Stimulated activated CD8-positive, alpha-beta memory T cell treated with anti-CD3 and anti-CD28 coated beads, Interleukin-2, amount 100 ng/mL, for 48 hours (primary cell): Measurements from ENCODE around the gene MXRA8.
A peak's percentile ranks its signal among the peaks of the same experiment; 100 is the strongest.

ENCODE experiments used
- DNase-seq, 2 donors: peaks; one replicate each; pipeline ENCODE4 v3.0.0-alpha.2; 2020; ENCODE audit warnings: low read depth in 2 of 2

Gene MXRA8

GRCh38 chr1:1335792-1336248, 22.5 kb downstream of the MXRA8 start:
- no peak for DNase-seq

GRCh38 chr1:1335283-1335682, 23.1 kb downstream of the MXRA8 start:
- no peak for DNase-seq

GRCh38 chr1:1334835-1335234, 23.5 kb downstream of the MXRA8 start:
- no peak for DNase-seq

- no peak for DNase-seq
Measured at GRCh38 chr1:1333551-1334241, 24.7 kb downstream of the MXRA8 start.

- no peak for DNase-seq
Measured at GRCh38 chr1:1332774-1333480, 25.4 kb downstream of the MXRA8 start.

GRCh38 chr1:1332031-1332755, 26.2 kb downstream of the MXRA8 start:
- no peak for DNase-seq

- DNase-seq, result no peak
Measured at GRCh38 chr1:1331068-1331965, 27.0 kb downstream of the MXRA8 start, which contains the start of gene TAS1R3. TAS1R3 (plus strand) TSS chr1:1331280; CDS start chr1:1331346, 66 bp downstream.

DNA sequence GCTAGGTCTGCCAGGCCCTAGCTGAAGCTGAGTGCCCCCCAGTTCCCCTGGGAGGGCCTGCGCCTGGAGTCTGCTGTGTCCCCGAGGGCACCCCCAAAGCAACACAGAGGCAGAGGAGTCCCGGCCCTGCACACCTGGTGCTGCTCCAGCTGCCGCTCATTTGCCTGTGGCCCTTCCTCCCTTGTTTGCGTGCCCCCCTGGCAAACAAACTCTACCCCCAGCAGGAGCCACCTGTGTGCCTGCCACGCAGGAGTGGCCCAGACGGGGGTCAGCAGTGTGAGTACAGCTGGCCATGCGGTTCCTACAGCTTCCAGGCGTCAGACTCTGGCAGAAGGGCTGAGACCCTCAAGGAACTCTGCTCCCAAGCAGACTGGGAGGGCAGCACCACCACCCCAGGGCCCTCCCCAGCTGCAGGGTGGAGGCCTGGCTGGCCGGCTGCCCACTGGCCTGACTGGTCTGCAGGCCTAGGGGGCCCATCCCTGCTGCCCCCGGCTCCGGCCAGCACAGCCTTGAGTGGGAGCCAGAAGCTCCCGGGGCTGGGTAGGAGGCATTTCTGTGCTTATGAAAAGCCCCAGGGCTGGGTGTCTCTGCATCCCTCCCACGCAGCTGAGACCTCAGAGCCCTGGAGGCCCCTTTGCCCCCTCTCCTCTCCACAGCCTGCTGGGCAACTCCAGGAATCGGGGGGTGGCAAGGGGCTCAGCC, 27.8 kb downstream of the MXRA8 start:
- no peak for DNase-seq

DNA sequence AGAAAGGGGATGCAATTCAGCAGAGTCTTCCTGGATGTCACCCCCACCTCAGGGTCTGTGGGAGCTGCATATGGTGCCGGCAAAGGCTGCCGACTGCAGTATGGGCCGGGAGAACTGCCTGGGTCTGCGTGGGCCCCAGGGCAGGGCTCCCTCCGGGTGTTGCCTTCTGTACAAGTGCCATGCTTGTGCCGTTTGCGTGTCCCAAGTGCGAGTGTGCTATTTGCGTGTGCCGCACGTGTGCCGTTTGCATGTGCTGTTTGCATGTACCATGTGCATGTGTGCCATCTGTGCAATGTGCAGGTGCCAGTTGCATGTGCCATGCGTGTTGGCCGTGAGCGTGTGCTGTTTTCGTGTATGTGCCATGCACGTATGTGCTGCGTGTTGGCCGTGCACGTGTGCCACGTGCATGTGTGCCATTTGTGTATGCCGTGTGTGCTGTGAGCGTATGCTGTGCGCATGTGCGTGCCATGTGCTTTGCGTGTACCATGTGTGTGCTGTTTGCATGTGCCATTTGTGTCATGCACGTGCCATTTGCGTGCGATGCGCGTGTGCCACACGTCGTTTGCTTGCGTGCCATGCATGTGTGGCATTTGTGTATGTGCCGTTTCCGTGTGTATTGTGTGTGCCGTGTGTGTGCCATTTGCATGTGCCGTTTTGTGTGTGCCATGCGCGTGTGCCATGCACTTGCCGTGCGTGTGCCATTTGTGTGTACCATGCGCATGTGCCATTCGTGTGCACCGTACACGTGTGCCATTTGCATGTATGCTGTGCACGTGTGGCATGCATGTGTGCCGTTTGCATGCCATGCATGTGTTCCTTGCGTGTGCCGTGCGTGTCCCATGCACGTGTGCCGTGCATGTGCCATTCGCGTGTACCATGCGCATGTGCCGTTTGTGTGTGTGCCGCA, 28.8 kb downstream of the MXRA8 start:
- DNase-seq, result no peak

DNA sequence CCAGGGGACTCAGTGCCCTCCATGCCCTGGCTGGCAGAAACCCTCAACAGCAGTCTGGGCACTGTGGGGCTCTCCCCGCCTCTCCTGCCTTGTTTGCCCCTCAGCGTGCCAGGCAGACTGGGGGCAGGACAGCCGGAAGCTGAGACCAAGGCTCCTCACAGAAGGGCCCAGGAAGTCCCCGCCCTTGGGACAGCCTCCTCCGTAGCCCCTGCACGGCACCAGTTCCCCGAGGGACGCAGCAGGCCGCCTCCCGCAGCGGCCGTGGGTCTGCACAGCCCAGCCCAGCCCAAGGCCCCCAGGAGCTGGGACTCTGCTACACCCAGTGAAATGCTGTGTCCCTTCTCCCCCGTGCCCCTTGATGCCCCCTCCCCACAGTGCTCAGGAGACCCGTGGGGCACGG, 30.1 kb downstream of the MXRA8 start:
- no peak for DNase-seq

DNA sequence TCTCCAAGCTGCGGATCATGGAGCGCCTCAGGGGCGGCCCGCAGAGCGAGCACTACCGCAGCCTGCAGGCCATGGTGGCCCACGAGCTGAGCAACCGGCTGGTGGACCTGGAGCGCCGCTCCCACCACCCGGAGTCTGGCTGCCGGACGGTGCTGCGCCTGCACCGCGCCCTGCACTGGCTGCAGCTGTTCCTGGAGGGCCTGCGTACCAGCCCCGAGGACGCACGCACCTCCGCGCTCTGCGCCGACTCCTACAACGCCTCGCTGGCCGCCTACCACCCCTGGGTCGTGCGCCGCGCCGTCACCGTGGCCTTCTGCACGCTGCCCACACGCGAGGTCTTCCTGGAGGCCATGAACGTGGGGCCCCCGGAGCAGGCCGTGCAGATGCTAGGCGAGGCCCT, 31.1 kb downstream of the MXRA8 start:
- DNase-seq, result no peak

GRCh38 chr1:1326075-1326605, 32.2 kb downstream of the MXRA8 start:
- no peak for DNase-seq

GRCh38 chr1:1325288-1326074, 32.9 kb downstream of the MXRA8 start:
- no peak for DNase-seq

- DNase-seq, result peak; percentile 95 to 96
Measured at GRCh38 chr1:1324524-1325287, 33.6 kb downstream of the MXRA8 start, which contains the start of the genes CPTP and INTS11. CPTP (plus strand) TSS chr1:1324802; CDS start chr1:1326911, 2,109 bp downstream. INTS11 (minus strand) TSS chr1:1324660; CDS start chr1:1324608, 52 bp downstream.

- DNase-seq, result no peak
Measured at GRCh38 chr1:1324084-1324523, 34.3 kb downstream of the MXRA8 start.

GRCh38 chr1:1322952-1323351, 35.4 kb downstream of the MXRA8 start:
- no peak for DNase-seq

DNA sequence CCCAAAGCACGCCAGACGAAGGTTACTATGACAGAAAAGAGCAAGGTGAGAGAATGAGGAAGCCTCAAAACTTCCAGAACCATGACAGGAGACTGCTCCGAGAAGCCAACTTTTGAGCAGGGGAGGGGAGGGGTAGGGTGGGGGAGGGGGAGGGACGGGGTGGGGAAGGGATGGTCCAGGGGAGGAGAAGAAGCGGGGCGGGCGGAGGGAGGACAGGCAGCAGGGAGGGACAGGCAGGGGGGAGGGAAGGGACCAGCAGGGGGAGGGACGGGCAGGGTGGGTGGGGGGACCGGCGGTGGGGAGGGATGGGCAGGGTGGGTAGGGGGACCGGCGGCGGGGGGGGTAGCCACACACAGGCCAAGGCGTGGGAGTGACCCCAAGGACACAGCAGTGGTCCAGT, 35.9 kb downstream of the MXRA8 start:
- no peak for DNase-seq

DNA sequence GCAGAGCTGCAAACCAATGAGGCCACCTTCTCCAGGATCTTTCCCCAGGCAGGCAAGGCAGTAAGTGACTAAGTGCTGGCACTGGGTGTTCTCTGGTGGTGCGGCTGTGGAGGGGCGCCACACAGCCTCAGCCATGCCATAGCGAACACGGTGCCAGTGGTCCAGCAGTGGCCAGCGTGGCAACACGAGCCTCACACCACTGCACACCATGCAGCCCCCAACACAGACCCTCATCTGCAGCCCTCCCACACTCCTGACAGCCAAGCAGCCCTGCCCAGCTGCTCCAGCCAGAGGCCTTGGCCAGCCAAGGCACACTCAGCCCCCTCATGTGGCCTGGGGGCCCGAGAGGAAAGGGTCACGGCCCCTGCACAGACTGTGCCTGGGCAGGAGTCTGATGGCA, 36.9 kb downstream of the MXRA8 start:
- DNase-seq, result no peak
